ENCODE data around the gene SPTAN1. TPM values are rescaled to one million over a fixed set of nuclear protein-coding genes. Genes with fewer than 3 reads are reported as not detected.

The SPTAN1 gene
- total RNA-seq, 1 experiment from 2014 or later, result 167 TPM

GRCh38 chr9:128550226-128550625 is 2.2 kb upstream of the SPTAN1 start:
- H3K36me3 ChIP-seq (ENCODE audit: insufficient read depth, low read length), result 0 out of 2 replicates have a peak, but pooled peaks cover under 1% of the 10 kb centered on the region
- H3K79me2 ChIP-seq (ENCODE audit: low read length), result peaks cover 27% of the 10 kb centered on the region
- no peak overlapping the region for H3K4me2 ChIP-seq (ENCODE audit: low read depth, low read length, poor library complexity, severe bottlenecking)
- no peak overlapping the region for H3K4me3 ChIP-seq (ENCODE audit: low read length)
- H3K9ac ChIP-seq (ENCODE audit: low read length), result no peak overlapping the region
- no peak overlapping the region for H2AFZ ChIP-seq (ENCODE audit: low read length)
- no peak overlapping the region for H3K27ac ChIP-seq (ENCODE audit: low read length)
- H4K20me1 ChIP-seq (ENCODE audit: insufficient read depth, low read depth, low read length), result peaks cover 10% of the 10 kb centered on the region; the same call in 1 of the 2 replicates
- peaks cover 29% of the 10 kb centered on the region for H3K4me1 ChIP-seq (ENCODE audit: low read length)
- no peaks in the 10 kb centered on the region for H3K9me3 ChIP-seq (ENCODE audit: low read length)
- H3K9me2 ChIP-seq (replicated peaks; ENCODE audit: insufficient read depth, low read length), result no peaks in the 10 kb centered on the region
- H3K27me3 ChIP-seq (ENCODE audit: low read length), result no peaks in the 10 kb centered on the region
- peak; percentile 40 for DNase-seq

GRCh38 chr9:128550770-128551656 is 1.4 kb upstream of the SPTAN1 start:
- DNase-seq, result peak; percentile 48

GRCh38 chr9:128551657-128552152 is 682 bp upstream of the SPTAN1 start:
- Histone ChIP-seq H4K20me1 (ENCODE audit: insufficient read depth, low read depth, low read length) (peaks cover 10% of the 10 kb centered on the region; the same call in 1 of the 2 replicates), H3K36me3 (ENCODE audit: insufficient read depth, low read length) (0 out of 2 replicates have a peak, but pooled peaks cover 2% of the 10 kb centered on the region), H3K4me3 (ENCODE audit: low read length) (peak overlapping the region; percentile 95), H3K9me2 (replicated peaks; ENCODE audit: insufficient read depth, low read length) (no peaks in the 10 kb centered on the region), H3K9me3 (ENCODE audit: low read length) (no peaks in the 10 kb centered on the region), H3K27me3 (ENCODE audit: low read length) (no peaks in the 10 kb centered on the region), H3K27ac (ENCODE audit: low read length) (peak overlapping the region; percentile 43; the same call in 1 of the 2 replicates), H3K4me2 (ENCODE audit: low read depth, low read length, poor library complexity, severe bottlenecking) (peak overlapping the region; percentile 100), H3K4me1 (ENCODE audit: low read length) (peaks cover 44% of the 10 kb centered on the region), H3K9ac (ENCODE audit: low read length) (peak overlapping the region; percentile 96), H2AFZ (ENCODE audit: low read length) (peak overlapping the region; percentile 96), H3K79me2 (ENCODE audit: low read length) (peaks cover 42% of the 10 kb centered on the region)
- DNase-seq, result no peak

More at GRCh38 chr9:128550770-128551656, 1.4 kb upstream of the SPTAN1 start:
- H3K27me3 ChIP-seq (ENCODE audit: low read length), result no peaks in the 10 kb centered on the region
- H3K36me3 ChIP-seq (ENCODE audit: insufficient read depth, low read length), result 0 out of 2 replicates have a peak, but pooled peaks cover 2% of the 10 kb centered on the region
- H3K4me2 ChIP-seq (ENCODE audit: low read depth, low read length, poor library complexity, severe bottlenecking), result peak overlapping the region; percentile 100
- peak overlapping the region; percentile 95 for H3K4me3 ChIP-seq (ENCODE audit: low read length)
- H3K9me3 ChIP-seq (ENCODE audit: low read length), result no peaks in the 10 kb centered on the region
- H3K27ac ChIP-seq (ENCODE audit: low read length), result no peak overlapping the region
- peaks cover 10% of the 10 kb centered on the region; the same call in 1 of the 2 replicates for H4K20me1 ChIP-seq (ENCODE audit: insufficient read depth, low read depth, low read length)
- peak overlapping the region; percentile 96 for H2AFZ ChIP-seq (ENCODE audit: low read length)
- H3K9ac ChIP-seq (ENCODE audit: low read length), result peak overlapping the region; percentile 96
- peaks cover 35% of the 10 kb centered on the region for H3K79me2 ChIP-seq (ENCODE audit: low read length)
- H3K9me2 ChIP-seq (replicated peaks; ENCODE audit: insufficient read depth, low read length), result no peaks in the 10 kb centered on the region
- peaks cover 37% of the 10 kb centered on the region for H3K4me1 ChIP-seq (ENCODE audit: low read length)

- no peaks in the 10 kb centered on the region for H3K9me3 ChIP-seq (ENCODE audit: low read length)
- no peak overlapping the region for H2AFZ ChIP-seq (ENCODE audit: low read length)
- H4K20me1 ChIP-seq (ENCODE audit: insufficient read depth, low read depth, low read length), result peaks cover 10% of the 10 kb centered on the region; the same call in 1 of the 2 replicates
- peak overlapping the region; percentile 80 for H3K27ac ChIP-seq (ENCODE audit: low read length)
- peak overlapping the region; percentile 70 for H3K9ac ChIP-seq (ENCODE audit: low read length)
- no peaks in the 10 kb centered on the region for H3K9me2 ChIP-seq (replicated peaks; ENCODE audit: insufficient read depth, low read length)
- H3K27me3 ChIP-seq (ENCODE audit: low read length), result no peaks in the 10 kb centered on the region
- H3K4me3 ChIP-seq (ENCODE audit: low read length), result peak overlapping the region; percentile 73
- DNase-seq, result peak; percentile 81
- H3K36me3 ChIP-seq (ENCODE audit: insufficient read depth, low read length), result 0 out of 2 replicates have a peak, but pooled peaks cover 2% of the 10 kb centered on the region
- H3K4me1 ChIP-seq (ENCODE audit: low read length), result peaks cover 56% of the 10 kb centered on the region
- H3K79me2 ChIP-seq (ENCODE audit: low read length), result peaks cover 52% of the 10 kb centered on the region
- peak overlapping the region; percentile 96 for H3K4me2 ChIP-seq (ENCODE audit: low read depth, low read length, poor library complexity, severe bottlenecking)
Measured at GRCh38 chr9:128552744-128553440, 505 bp downstream of the SPTAN1 start.

GRCh38 chr9:128553728-128554127 is 1.3 kb downstream of the SPTAN1 start:
- peak overlapping the region; percentile 80 for H3K27ac ChIP-seq (ENCODE audit: low read length)
- H3K36me3 ChIP-seq (ENCODE audit: insufficient read depth, low read length), result 0 out of 2 replicates have a peak, but pooled peaks cover 2% of the 10 kb centered on the region
- H3K9ac ChIP-seq (ENCODE audit: low read length), result peak overlapping the region; percentile 70
- H3K4me3 ChIP-seq (ENCODE audit: low read length), result peak overlapping the region; percentile 73
- H3K79me2 ChIP-seq (ENCODE audit: low read length), result peaks cover 60% of the 10 kb centered on the region
- H3K4me1 ChIP-seq (ENCODE audit: low read length), result peaks cover 64% of the 10 kb centered on the region
- peaks cover 10% of the 10 kb centered on the region; the same call in 1 of the 2 replicates for H4K20me1 ChIP-seq (ENCODE audit: insufficient read depth, low read depth, low read length)
- no peaks in the 10 kb centered on the region for H3K9me2 ChIP-seq (replicated peaks; ENCODE audit: insufficient read depth, low read length)
- H2AFZ ChIP-seq (ENCODE audit: low read length), result no peak overlapping the region
- no peaks in the 10 kb centered on the region for H3K27me3 ChIP-seq (ENCODE audit: low read length)
- DNase-seq, result peak; percentile 73
- H3K9me3 ChIP-seq (ENCODE audit: low read length), result no peaks in the 10 kb centered on the region
- H3K4me2 ChIP-seq (ENCODE audit: low read depth, low read length, poor library complexity, severe bottlenecking), result peak overlapping the region; percentile 96

GRCh38 chr9:128554155-128554862 is 1.9 kb downstream of the SPTAN1 start:
- Histone ChIP-seq H3K27me3 (ENCODE audit: low read length) (no peaks in the 10 kb centered on the region), H3K36me3 (ENCODE audit: insufficient read depth, low read length) (0 out of 2 replicates have a peak, but pooled peaks cover 2% of the 10 kb centered on the region), H3K9ac (ENCODE audit: low read length) (peak overlapping the region; percentile 70), H3K79me2 (ENCODE audit: low read length) (peaks cover 66% of the 10 kb centered on the region), H3K9me3 (ENCODE audit: low read length) (no peaks in the 10 kb centered on the region), H2AFZ (ENCODE audit: low read length) (no peak overlapping the region), H3K27ac (ENCODE audit: low read length) (peak overlapping the region; percentile 80), H3K4me3 (ENCODE audit: low read length) (peak overlapping the region; percentile 73), H4K20me1 (ENCODE audit: insufficient read depth, low read depth, low read length) (peaks cover 10% of the 10 kb centered on the region; the same call in 1 of the 2 replicates), H3K9me2 (replicated peaks; ENCODE audit: insufficient read depth, low read length) (no peaks in the 10 kb centered on the region), H3K4me2 (ENCODE audit: low read depth, low read length, poor library complexity, severe bottlenecking) (peak overlapping the region; percentile 96), H3K4me1 (ENCODE audit: low read length) (peaks cover 70% of the 10 kb centered on the region)
- DNase-seq, result peak; percentile 81

- H3K9me3 ChIP-seq (ENCODE audit: low read length), result no peaks in the 10 kb centered on the region
- H2AFZ ChIP-seq (ENCODE audit: low read length), result no peak overlapping the region
- H3K79me2 ChIP-seq (ENCODE audit: low read length), result peaks cover 76% of the 10 kb centered on the region
- H3K9ac ChIP-seq (ENCODE audit: low read length), result peak overlapping the region; percentile 70
- peaks cover 71% of the 10 kb centered on the region for H3K4me1 ChIP-seq (ENCODE audit: low read length)
- no peaks in the 10 kb centered on the region for H3K27me3 ChIP-seq (ENCODE audit: low read length)
- no peak for DNase-seq
- H4K20me1 ChIP-seq (ENCODE audit: insufficient read depth, low read depth, low read length), result peaks cover 10% of the 10 kb centered on the region; the same call in 1 of the 2 replicates
- H3K9me2 ChIP-seq (replicated peaks; ENCODE audit: insufficient read depth, low read length), result no peaks in the 10 kb centered on the region
- peak overlapping the region; percentile 80 for H3K27ac ChIP-seq (ENCODE audit: low read length)
- peak overlapping the region; percentile 73 for H3K4me3 ChIP-seq (ENCODE audit: low read length)
- H3K4me2 ChIP-seq (ENCODE audit: low read depth, low read length, poor library complexity, severe bottlenecking), result peak overlapping the region; percentile 96
- H3K36me3 ChIP-seq (ENCODE audit: insufficient read depth, low read length), result 0 out of 2 replicates have a peak, but pooled peaks cover 2% of the 10 kb centered on the region
Measured at GRCh38 chr9:128555180-128555721, 2.9 kb downstream of the SPTAN1 start.
